Activated CD4-positive, alpha-beta memory T cell treated with anti-CD3 and anti-CD28 coated beads for 36 hours (primary cell): ENCODE measurements around the gene ILDR2. TPM values are rescaled to one million over a fixed set of nuclear protein-coding genes. Genes with fewer than 3 reads are reported as not detected.

Experiments used
- CTCF ChIA-PET: fragments of 350-600 bp; sonication (Branson Sonifier 250); formaldehyde crosslinking; loops from one replicate; lab custom pipeline; 2021; ENCODE audit warnings: antibody characterized with exemption, inconsistent platforms; lab: Charles Lee
- POLR2A ChIA-PET: fragments of 350-600 bp; sonication (Branson Sonifier 250); formaldehyde crosslinking; loops from one replicate; lab custom pipeline; 2021; ENCODE audit warnings: antibody characterized with exemption; lab: Charles Lee
- DNase-seq: peaks from one replicate; pipeline ENCODE4 v3.0.0-alpha.2; 2020
- H3K27ac Mint-ChIP-seq: one replicate; pipeline ENCODE4 v1.8.0; 2021; ENCODE audit warnings: mixed read lengths
- H3K27me3 Mint-ChIP-seq: one replicate; pipeline ENCODE4 v1.8.0; 2021; ENCODE audit warnings: mixed read lengths
- H3K36me3 Mint-ChIP-seq: one replicate; pipeline ENCODE4 v1.8.0; 2021; ENCODE audit warnings: mixed read lengths
- H3K4me1 Mint-ChIP-seq: one replicate; pipeline ENCODE4 v1.8.0; 2021; ENCODE audit warnings: low read depth, mixed read lengths
- H3K4me3 Mint-ChIP-seq: one replicate; pipeline ENCODE4 v1.8.0; 2021; ENCODE audit warnings: mild to moderate bottlenecking, mixed read lengths
- H3K9me3 Mint-ChIP-seq: one replicate; pipeline ENCODE4 v1.8.0; 2021; ENCODE audit warnings: mixed read lengths
- intact Hi-C: fragments of 100-400 bp; cut with micrococcal nuclease; formaldehyde crosslinking; loops from one replicate; pipeline ENCODE4 v1.15.1; 2023
- total RNA-seq, 2 experiments: library from RNA; stranded (reverse); gene quantifications; one replicate each; pipeline ENCODE4 v1.2.3, GENCODE V29; 2021

Gene ILDR2, protein sequence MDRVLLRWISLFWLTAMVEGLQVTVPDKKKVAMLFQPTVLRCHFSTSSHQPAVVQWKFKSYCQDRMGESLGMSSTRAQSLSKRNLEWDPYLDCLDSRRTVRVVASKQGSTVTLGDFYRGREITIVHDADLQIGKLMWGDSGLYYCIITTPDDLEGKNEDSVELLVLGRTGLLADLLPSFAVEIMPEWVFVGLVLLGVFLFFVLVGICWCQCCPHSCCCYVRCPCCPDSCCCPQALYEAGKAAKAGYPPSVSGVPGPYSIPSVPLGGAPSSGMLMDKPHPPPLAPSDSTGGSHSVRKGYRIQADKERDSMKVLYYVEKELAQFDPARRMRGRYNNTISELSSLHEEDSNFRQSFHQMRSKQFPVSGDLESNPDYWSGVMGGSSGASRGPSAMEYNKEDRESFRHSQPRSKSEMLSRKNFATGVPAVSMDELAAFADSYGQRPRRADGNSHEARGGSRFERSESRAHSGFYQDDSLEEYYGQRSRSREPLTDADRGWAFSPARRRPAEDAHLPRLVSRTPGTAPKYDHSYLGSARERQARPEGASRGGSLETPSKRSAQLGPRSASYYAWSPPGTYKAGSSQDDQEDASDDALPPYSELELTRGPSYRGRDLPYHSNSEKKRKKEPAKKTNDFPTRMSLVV
- 10 to 100 TPM; 12.5 to 13.0 TPM for total RNA-seq

DNA sequence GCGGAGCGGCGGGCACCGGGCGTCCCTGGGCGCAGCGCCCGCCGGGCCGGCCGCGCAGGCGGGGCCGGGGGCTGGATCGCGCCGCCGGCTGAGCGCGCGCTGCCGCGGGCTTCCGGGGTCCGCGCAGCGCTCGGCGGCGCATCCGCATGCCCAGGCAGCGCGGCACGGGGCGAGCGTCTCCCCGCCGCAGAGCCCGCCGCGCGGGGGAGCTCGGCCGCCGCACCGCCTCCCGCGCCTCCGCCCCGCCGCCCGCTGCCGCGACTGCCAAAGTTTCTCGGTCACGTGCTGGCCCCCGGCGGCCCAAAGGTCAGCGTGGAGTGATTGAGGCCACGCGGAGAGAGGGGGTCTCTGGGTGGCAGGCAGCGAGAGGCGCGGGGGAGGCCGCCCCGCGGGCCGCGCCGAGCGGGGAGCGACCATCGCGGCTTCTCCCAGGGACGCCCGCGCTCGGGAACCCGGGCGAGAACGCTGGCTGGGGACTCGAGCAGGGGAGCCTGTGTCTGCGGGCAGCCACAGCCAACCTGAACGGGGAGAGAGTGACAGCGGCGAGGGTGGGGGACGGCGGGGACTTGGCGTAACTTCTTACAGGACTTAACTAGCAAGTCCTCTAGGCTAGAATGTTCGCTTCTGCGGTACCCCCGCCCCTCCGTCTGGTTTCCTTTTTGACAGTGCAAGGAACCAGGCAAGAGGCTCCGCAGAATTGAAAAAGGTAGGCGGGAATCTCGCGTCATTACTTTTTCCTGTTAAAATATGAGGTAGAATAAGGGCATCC is at the start of gene ILDR2:
ILDR2 (minus strand) TSS at position 180 of the 769 bp plus-strand sequence. CDS start 272 bp downstream, outside the sequence.
- Mint-ChIP-seq H3K27ac (peak within 1 kb of the TSS; percentile 88), H3K4me1 (peaks cover 47% of the 10 kb centered on the region), H3K9me3 (no peaks in the 10 kb centered on the region), H3K36me3 (no peaks in the 10 kb centered on the region), H3K27me3 (peaks cover 16% of the 10 kb centered on the region), H3K4me3 (peak within 1 kb of the TSS; percentile 88)
- DNase-seq = peak; percentile 88
- ChIA-PET POLR2A (interaction anchor here (1.0 kb wide), 1 partner anchor 65 kb away, joined by 3 read pairs; no protein-coding TSS in a partner anchor), CTCF (interaction anchor here (0.6 to 6.0 kb wide), 2 partner anchors 15 to 84 kb away, joined by 3 to 25 read pairs; no protein-coding TSS in a partner anchor)
- intact Hi-C loops = loop anchor here (1.0 to 2.0 kb wide), 3 partner anchors 83 to 471 kb away; partner anchors contain the start of gene TADA1

DNA sequence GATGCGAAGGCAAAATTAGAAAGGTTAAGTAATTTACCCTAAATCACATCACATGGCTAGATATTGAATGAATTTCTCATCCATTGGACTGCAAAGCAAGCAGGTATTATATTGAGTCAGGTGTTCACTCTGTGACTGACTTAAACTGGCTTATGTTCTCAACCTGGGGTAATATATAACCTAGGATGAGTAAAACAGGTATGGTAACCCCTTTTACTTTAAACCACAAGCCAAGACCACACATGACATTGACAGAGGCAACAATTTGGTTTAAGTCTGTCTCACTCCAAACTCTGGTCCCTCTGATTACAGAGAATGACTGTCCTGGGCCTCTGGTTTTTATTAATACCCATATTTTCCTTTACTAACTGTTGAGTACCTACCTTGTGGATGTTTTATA is 47.0 kb upstream of the ILDR2 start:
- no peaks in the 10 kb centered on the region for H3K9me3 Mint-ChIP-seq
- intact Hi-C loops = no loop called here
- ChIA-PET CTCF (interaction anchor here (1.4 kb wide), 1 partner anchor 113 kb away, joined by 5 read pairs; no protein-coding TSS in a partner anchor), POLR2A (no interaction called here)
- no peaks in the 10 kb centered on the region for H3K4me1 Mint-ChIP-seq
- DNase-seq = no peak
- no peaks in the 10 kb centered on the region for H3K36me3 Mint-ChIP-seq
- H3K27ac Mint-ChIP-seq = no peak overlapping the region
- no peak overlapping the region for H3K4me3 Mint-ChIP-seq
- peaks cover 12% of the 10 kb centered on the region for H3K27me3 Mint-ChIP-seq

DNA sequence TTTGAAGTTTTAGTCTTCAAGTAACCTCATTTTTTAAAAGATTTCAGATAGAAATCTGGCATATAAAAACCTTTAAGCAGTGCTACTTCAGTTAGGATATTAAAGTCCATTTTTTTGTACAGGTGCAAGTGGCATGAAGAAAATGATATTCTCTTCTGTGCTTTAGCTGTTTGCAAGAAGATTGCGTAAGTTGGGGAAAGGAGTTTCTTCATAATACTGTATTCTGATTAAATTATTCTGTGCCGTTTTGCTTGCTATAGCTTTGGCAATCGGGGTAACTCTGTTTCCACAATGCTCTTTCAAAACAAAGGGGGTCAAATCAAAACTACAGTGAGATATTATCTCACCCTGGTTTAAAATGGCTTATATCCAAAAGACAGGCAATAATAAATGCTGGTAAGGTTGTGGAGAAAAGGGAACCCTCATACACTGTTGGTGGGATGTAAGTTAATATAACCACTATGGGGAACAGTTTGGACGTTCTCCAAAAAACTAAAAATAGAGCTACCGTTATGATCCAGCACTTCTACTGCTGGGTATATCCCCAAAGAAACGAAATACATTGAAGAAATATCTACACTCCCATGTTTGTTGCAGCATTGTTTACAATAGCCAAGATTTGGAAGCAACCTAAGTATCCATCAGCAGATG is 40.9 kb upstream of the ILDR2 start:
- intact Hi-C loops = no loop called here
- Mint-ChIP-seq H3K4me3 (no peak overlapping the region), H3K4me1 (no peaks in the 10 kb centered on the region), H3K27ac (no peak overlapping the region), H3K36me3 (no peaks in the 10 kb centered on the region), H3K9me3 (no peaks in the 10 kb centered on the region), H3K27me3 (peaks cover 10% of the 10 kb centered on the region)
- DNase-seq = no peak
- CTCF ChIA-PET = no interaction called here
- POLR2A ChIA-PET = no interaction called here

DNA sequence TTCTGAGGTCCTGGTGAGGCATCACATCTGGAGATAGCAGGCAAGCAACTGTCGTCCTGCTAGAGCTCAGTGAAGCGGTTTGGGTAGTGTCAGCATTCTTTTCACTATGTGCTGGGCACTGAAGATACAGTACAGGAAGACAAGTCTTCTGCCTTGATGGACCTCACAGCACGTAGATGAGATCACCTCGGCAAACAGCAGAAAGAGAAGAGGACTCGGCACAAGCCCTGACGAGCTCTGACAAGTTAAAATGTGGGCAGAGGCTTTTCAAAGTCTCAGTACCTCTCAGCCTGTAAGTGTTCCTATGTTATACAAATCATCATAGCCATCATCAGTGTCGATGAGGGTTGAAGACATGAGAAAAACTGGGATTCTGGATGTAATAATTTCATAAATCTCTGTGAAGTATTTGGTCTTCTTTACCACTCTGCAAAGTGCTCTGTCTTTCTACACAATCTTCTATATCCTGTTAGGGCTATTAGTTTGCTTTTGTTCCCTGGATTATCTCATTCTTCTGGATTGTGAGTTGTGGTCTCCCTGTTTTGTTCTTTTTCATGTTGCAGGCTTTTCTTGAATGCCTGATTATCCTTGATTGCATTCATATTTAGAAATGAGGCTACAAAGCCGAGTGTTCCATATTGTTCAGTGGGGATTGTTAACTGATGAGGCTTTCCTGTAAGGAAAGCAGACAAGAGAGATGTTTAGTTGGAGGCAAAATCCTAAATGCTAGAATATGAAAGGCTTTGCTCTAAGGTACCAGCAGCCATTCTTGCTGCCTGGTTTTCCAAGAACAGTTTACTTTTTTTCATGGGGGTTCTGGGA is 38.0 kb upstream of the ILDR2 start:
- Mint-ChIP-seq H3K4me3 (no peak overlapping the region), H3K27ac (no peak overlapping the region), H3K27me3 (peaks cover 10% of the 10 kb centered on the region), H3K9me3 (no peaks in the 10 kb centered on the region), H3K36me3 (no peaks in the 10 kb centered on the region), H3K4me1 (no peaks in the 10 kb centered on the region)
- DNase-seq = no peak
- ChIA-PET CTCF (no interaction called here), POLR2A (no interaction called here)
- intact Hi-C loops = no loop called here

DNA sequence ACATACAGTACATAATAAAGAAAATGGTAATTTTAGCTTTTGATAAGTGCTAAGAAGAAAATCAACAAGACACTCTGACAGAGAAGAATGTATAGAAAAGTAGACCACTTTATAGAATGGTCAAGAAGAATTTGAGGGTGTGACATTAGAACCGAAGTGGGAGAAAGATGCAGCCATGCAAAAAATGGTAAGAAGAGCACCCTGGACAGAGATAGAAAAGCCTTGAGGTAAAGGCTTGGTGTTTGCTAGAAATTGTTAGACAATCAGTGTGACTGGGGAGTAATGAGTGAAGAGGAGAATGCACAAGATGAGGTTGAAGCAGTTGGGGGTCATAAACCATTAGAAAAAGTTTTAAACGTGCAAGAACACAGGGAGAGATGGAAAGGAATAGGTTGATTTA is 37.2 kb upstream of the ILDR2 start:
- no peaks in the 10 kb centered on the region for H3K36me3 Mint-ChIP-seq
- H3K4me1 Mint-ChIP-seq = no peaks in the 10 kb centered on the region
- no peak for DNase-seq
- H3K27ac Mint-ChIP-seq = no peak overlapping the region
- intact Hi-C loops = no loop called here
- POLR2A ChIA-PET = no interaction called here
- H3K27me3 Mint-ChIP-seq = peaks cover 10% of the 10 kb centered on the region
- H3K4me3 Mint-ChIP-seq = no peak overlapping the region
- no peaks in the 10 kb centered on the region for H3K9me3 Mint-ChIP-seq
- CTCF ChIA-PET = interaction anchor here (0.7 kb wide), 1 partner anchor 46 kb away, joined by 4 read pairs; no protein-coding TSS in a partner anchor

DNA sequence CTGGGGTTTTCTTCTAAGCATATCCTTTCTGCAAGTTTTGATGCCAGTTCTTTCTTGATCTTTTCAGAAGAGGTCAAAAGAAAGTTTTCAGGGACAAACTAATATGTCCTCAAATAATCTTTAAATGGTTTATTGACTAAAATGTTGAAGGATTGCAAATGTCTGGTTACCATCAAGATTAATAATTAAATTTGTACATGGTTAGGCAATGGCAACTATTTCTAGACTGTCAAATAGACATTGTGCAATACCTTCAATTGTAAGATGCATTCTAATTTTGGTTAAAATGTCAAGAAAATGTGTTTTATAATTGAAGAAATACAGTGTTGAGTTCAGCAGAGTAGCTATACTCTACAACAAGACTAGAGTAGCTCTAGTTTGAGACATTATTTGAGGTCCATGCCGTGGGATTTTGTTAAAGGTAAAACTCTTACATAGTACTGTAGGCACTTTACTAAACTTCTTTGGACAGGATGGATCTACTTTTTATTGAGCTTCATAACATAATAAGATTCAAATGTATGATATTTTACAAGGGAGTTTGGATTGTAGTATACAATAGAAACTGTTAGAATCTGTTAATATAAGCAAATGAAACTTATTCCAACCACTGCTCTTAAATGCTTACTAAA is 36.3 kb upstream of the ILDR2 start:
- Mint-ChIP-seq H3K36me3 (no peaks in the 10 kb centered on the region), H3K9me3 (no peaks in the 10 kb centered on the region), H3K4me1 (no peaks in the 10 kb centered on the region), H3K27me3 (peaks cover 13% of the 10 kb centered on the region), H3K4me3 (no peak overlapping the region), H3K27ac (no peak overlapping the region)
- DNase-seq = no peak
- intact Hi-C loops = no loop called here
- ChIA-PET CTCF (interaction anchor here (0.6 to 0.7 kb wide), 2 partner anchors 24 to 47 kb away, joined by 3 to 4 read pairs; no protein-coding TSS in a partner anchor), POLR2A (no interaction called here)

DNA sequence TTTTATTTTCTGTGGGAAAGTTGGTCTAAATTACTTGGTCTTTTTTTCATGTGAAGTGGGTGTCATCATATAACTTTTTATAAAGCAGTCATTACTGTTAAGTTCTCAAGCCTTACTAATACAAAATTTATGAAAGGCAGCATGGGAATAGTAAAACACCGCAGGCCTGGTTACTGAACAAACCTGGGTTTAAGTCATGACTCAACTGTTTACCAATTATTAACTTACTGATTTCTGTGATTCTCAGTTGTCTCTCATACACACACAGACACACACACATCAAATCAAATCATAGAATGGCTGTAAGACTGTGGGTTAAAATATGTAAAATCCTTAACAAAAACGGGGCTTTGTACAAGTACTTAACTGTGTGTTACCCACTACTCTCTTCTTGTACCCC is 28.4 kb upstream of the ILDR2 start:
- peaks cover 9% of the 10 kb centered on the region for H3K4me1 Mint-ChIP-seq
- no peak for DNase-seq
- no peaks in the 10 kb centered on the region for H3K36me3 Mint-ChIP-seq
- H3K27ac Mint-ChIP-seq = no peak overlapping the region
- no peak overlapping the region for H3K4me3 Mint-ChIP-seq
- intact Hi-C loops = no loop called here
- peaks cover 4% of the 10 kb centered on the region for H3K27me3 Mint-ChIP-seq
- H3K9me3 Mint-ChIP-seq = peaks cover 4% of the 10 kb centered on the region
- ChIA-PET POLR2A (no interaction called here), CTCF (no interaction called here)

DNA sequence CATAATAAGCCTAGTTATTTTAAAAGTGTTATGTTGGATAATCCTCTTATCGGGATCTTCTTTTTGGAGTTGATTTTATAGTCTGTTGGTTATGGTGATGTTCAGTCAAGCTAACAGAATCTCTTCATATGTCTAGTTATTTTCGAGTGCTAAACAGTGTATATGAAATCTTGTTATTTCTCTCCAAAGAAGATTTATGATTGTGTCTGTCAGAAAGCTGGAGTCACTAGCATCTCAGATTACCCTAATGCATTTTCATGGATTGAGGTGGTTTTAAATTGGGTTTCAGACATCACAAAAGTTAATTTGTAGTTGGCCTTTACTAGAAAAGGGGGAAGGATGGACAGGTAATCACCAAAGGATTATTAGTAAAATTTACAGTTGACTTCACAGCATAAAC is 27.0 kb upstream of the ILDR2 start:
- no peak overlapping the region for H3K27ac Mint-ChIP-seq
- peaks cover 6% of the 10 kb centered on the region for H3K27me3 Mint-ChIP-seq
- ChIA-PET CTCF (no interaction called here), POLR2A (no interaction called here)
- peaks cover 9% of the 10 kb centered on the region for H3K4me1 Mint-ChIP-seq
- H3K4me3 Mint-ChIP-seq = no peak overlapping the region
- DNase-seq = no peak
- peaks cover 4% of the 10 kb centered on the region for H3K9me3 Mint-ChIP-seq
- intact Hi-C loops = no loop called here
- no peaks in the 10 kb centered on the region for H3K36me3 Mint-ChIP-seq

DNA sequence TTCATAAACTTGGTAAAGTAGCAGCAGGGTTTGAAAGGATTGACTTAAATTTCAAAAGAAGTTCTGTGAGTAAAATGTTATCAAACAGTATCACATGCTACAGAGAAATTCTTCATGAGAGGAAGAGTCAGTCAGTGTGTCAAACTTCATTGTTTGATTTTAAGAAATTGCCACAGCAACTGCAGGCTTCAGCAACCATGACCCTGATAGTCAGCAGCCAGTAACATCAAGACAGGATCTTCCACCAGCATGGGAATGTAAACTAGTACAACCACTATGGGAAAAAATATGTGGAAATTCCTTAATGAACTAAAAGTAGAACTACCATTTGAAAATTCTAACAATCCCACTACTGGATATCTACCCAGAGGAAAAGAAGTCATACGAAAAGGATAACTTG is 25.2 kb upstream of the ILDR2 start:
- Mint-ChIP-seq H3K27ac (no peak overlapping the region), H3K4me1 (peaks cover 9% of the 10 kb centered on the region), H3K4me3 (no peak overlapping the region), H3K36me3 (no peaks in the 10 kb centered on the region), H3K27me3 (peaks cover 10% of the 10 kb centered on the region), H3K9me3 (peaks cover 4% of the 10 kb centered on the region)
- POLR2A ChIA-PET = no interaction called here
- CTCF ChIA-PET = no interaction called here
- DNase-seq = no peak
- intact Hi-C loops = no loop called here

DNA sequence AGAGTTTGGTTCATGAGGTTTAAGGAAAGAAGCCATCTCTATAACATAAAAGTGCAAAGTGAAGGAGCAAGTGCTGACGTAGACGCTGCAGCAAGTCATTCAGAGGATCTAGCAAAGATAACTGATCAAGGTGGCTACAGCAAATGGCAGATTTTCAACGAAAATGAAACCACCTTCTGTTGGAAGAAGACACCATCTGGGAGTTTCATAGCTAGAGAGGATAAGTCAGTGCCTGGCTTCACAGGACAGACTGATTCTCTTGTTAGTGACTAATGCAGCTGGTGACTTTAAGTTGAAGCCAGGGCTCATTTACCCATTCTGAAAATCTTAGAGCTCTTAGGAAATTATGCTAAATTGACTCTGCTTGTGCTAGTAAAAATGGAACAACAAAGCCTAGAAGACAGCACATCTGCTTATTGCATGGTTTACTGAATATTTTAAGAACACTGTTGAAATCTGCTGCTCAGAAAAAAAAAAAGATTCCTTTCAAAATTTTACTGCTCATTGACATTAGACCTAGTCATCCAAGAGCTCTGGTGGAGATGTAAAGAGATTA is 24.2 kb upstream of the ILDR2 start:
- peaks cover 4% of the 10 kb centered on the region for H3K9me3 Mint-ChIP-seq
- intact Hi-C loops = loop anchor here (1.0 kb wide), 1 partner anchor 47 kb away; no protein-coding TSS in a partner anchor
- peaks cover 10% of the 10 kb centered on the region for H3K27me3 Mint-ChIP-seq
- no peak for DNase-seq
- H3K27ac Mint-ChIP-seq = peak overlapping the region; percentile 30
- ChIA-PET POLR2A (interaction anchor here (1.0 kb wide), 1 partner anchor 47 kb away, joined by 3 read pairs; no protein-coding TSS in a partner anchor), CTCF (interaction anchor here (1.3 kb wide), 1 partner anchor 59 kb away, joined by 3 read pairs; no protein-coding TSS in a partner anchor)
- no peak overlapping the region for H3K4me3 Mint-ChIP-seq
- no peaks in the 10 kb centered on the region for H3K36me3 Mint-ChIP-seq
- peaks cover 9% of the 10 kb centered on the region for H3K4me1 Mint-ChIP-seq
